ENCODE results near the gene ACTR10.
"Not testable (repeated sequence)": the region's sequence is repeated elsewhere in the genome, so short reads cannot be mapped to it uniquely, and the experiment has no call there.

Gene ACTR10

GRCh38 chr14:58227096-58227819 lies 27.3 kb downstream of the ACTR10 start:
- DNase-seq, result no peak

GRCh38 chr14:58238252-58239243 lies 38.6 kb downstream of the ACTR10 start:
- no peak for DNase-seq

DNA sequence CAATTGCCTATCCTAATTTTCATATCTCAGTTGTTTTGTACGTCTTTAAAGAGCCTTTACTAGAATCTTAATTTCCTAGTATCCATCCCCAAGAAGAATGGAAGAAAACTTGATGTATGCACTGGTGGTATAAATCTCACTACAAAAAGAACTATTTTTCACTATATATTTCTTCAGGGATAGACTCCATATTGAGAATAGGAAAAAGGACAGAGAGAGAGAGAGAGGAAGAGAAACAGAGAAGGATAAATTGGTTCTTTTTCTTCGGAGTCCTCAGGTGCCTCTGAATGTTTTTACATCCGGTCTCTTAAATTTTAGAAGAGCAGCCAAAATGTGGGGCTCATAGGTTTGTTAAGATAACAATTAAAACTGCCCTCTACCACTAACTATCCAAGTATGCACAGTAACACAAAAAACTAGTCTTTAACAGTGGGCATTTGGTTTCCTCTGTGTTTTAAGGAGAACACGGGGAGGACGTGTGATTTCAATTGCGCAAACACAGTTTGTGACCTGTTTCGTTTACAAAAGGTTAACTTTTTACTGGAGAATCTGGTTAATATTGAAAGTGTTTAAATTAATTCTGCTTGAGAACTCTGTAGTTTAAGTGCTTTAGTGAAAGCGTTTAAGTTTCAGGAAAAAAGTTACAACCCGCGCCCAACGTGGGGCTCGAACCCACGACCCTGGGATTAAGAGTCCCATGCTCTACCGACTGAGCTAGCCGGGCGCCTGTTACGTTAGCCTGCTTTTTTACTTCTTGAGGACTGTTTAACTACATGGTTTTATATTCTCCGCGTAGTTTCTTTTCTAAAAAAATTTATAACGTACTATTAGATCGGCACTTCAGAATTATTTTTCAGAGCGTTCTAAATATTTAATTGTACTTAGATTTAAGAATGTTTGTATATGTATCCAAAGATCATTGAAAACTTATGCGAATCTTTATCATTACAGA lies 39.6 kb downstream of the ACTR10 start:
- peak; percentile 80 for DNase-seq

GRCh38 chr14:58243790-58244555 lies 44.0 kb downstream of the ACTR10 start:
- no peak for DNase-seq

DNA sequence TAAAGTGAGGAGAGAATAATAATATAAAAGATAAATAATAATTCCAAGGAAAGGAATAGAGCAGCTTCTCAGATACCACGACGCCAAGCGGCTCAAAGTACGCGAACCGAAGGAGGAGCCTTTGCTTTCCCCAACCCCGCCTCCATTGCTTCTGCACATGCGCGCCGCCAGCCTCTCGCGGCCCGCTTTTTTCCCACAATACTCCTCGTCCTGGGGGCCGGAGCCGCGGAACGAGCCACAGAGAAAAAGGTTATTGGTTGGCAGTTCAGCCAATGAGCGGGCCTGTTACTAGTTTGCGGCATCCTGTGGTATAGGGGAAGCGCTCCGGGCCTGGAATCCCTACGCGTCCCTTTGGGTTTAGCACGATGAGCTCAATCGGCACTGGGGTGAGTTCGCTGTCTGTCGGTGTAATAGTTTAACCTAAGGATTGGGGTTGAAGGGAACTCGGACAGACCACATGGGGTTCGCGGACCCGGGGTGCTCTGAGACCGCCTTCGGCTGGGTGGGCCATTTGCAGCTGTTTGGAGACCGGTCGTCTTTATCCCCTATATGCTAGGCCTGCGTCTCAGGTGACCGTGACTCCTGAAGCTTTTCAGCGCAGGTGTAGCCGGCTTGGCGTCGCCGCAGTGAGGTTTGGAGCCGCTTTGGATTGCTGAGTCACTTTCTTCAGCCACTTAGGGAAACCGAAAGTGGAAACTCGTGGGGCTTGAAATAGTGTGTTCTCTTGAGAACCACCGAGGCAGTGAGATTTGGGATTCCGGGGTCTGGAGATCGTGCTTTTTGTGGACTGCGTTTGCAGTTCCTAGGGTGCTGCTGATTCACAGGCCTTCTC lies 44.8 kb downstream of the ACTR10 start, which contains the start of gene PSMA3:
TSS of gene PSMA3 (plus strand) at position 288 of the 832 bp plus-strand sequence. CDS start at position 366, 78 bp downstream.
- DNase-seq, result peak; percentile 97

DNA sequence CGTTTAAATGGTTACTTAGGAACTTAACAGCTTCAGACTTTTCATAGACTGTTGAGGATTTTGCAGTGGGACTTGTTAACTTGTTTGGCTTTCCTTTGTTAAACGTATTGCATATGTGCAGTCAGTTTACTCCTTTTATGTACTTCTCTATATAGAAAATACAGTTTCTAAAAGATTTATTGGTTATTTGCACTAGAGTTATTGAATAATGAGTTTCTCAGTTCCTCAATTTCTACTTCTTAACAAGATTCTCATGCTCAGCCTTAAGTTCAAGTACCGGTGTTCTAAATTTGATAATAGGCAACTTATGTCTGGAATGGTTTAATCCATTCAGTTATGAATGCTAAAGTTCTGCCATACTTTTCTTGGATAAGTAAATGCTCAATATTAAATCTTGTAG lies 45.6 kb downstream of the ACTR10 start:
- DNase-seq, result no peak

GRCh38 chr14:58249611-58250010 lies 49.7 kb downstream of the ACTR10 start:
- DNase-seq, result no peak

- no peak for DNase-seq
These were observed 58.2 kb downstream of the ACTR10 start for GRCh38 chr14:58258156-58258555.

DNA sequence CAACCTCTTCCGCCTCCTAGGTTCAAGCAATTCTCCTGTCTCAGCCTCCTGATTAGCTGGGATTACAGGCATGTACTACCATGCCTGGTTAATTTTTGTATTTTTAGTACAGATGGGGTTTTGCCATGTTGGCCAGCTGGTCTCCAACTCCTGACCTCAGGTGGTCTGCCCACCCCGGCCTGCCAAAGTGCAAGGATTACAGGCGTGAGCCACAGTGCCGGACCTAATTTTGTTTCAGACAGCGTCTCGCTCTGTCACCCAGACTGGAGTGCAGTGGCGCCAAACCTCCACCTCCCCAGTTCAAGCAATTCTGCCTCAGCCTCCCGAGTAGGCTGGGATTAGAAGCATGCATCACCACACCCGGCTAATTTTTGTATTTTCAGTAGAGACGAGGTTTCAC lies 62.1 kb downstream of the ACTR10 start:
- not testable (repeated sequence) for DNase-seq

GRCh38 chr14:58265401-58265800 lies 65.5 kb downstream of the ACTR10 start:
- no peak for DNase-seq

- DNase-seq, result no peak
These were observed 70.7 kb downstream of the ACTR10 start for GRCh38 chr14:58270628-58271027.

GRCh38 chr14:58272588-58273372 lies 72.8 kb downstream of the ACTR10 start:
- no peak for DNase-seq

DNA sequence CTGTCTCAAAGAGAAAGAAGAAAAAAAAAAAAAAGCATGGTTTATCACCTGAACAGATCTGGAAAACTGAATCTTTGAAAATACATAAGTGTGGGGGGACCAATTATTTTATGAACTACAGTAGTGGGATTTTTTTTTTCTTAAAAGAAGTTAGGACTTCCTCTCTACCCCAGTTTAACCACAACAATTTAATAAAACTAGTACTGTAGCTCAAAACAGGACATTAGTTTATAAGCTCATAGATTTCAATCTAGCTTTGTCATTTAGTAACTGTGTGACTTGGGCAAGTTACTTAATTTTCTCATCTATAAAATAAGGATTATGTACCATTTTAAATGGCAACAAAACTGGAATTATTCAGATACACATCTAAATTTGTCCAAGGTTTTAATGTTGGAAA lies 74.9 kb downstream of the ACTR10 start:
- no peak for DNase-seq

- no peak for DNase-seq
These were observed 75.7 kb downstream of the ACTR10 start for GRCh38 chr14:58275527-58276190.

GRCh38 chr14:58276208-58276607 lies 76.3 kb downstream of the ACTR10 start:
- no peak for DNase-seq

GRCh38 chr14:58278177-58278576 lies 78.2 kb downstream of the ACTR10 start:
- DNase-seq, result no peak

- no peak for DNase-seq
These were observed 81.2 kb downstream of the ACTR10 start for GRCh38 chr14:58280954-58281787.

DNA sequence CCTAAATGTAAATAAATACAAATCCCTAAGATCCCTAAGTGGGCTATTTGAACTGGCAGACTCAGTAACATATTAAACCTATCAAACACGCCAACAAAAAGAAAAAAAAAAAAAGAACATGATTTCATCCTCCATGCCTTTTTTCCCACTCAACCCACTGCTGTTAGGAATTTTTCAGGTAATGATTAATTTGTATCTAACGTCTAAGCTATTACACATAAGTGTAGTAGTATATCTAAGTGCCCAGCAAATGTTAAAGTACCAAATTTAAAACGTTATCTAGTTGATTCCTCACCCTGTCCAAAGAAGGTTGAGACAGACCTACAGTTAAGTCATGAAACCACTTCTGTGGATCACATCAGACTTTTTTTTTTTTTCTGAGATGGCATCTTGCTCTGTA lies 82.0 kb downstream of the ACTR10 start:
- DNase-seq, result no peak
